GM21717 (cell line): Measurements from ENCODE around the gene GBA2.

ENCODE experiments used
- ATAC-seq: cut with Tn5 transposase; IDR thresholded peaks from one replicate; pipeline ENCODE4 v1.9.1; 2021; ENCODE audit warnings: mild to moderate bottlenecking, moderate library complexity; ENCODE audit not compliant: unreplicated experiment

Gene GBA2

DNA sequence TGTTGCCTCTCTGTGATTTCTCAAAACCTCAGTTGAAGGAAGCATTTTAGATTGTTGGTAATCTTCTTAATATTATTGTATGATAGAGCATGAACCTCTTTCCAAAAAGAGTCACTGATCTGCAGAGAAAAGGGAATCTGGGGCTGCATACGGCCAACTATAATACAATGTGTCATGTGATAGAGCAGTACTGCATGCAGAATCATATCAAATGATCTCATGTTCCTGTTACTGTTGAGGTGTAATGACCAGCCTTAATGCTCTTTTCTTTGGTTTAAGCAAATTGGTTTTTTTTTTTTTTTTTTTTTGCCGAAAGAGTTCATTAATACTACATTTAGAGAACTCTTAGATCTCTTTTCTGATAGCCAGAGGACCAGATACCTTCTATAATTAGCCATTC, 18.0 kb upstream of the GBA2 start:
- no peak for ATAC-seq

DNA sequence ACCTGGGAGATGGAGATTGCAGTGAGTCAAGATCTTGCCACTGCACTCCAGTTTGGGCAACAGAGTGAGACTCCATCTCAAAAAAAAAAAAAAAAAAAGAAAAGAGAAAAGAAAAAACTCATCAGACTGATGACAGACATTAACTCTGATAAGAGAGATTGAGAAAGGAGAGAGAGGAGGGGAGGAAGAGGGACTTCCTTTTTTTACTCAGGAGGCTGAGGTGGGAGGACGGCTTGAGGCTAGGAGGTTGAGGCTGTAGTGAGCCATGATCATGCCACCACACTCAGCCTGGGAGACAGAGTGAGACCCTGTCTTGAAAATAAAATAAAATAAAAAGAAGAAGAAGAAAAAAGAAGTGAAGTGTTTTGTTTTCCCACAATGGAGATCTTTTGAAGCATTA, 14.8 kb upstream of the GBA2 start:
- no peak for ATAC-seq

DNA sequence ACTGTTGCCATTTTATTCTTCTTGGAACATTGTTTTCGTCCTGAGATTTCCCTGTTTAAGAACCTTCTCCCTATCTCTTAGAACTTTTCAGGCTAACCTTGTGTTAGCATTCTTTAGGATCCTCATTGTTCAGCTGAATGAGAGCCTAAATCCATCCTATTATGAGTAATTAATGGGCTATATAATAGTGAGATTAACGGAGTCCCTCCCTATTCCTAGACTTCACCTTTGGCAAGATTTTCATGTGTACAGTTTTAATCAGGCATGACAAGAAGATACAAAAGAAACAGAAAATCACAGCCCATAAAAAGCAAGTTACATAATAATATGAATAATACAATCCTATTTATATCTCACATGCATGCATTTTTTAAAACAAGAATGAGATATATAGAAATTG, 14.2 kb upstream of the GBA2 start:
- ATAC-seq = no peak

GRCh38 chr9:35760651-35761050, 11.6 kb upstream of the GBA2 start:
- no peak for ATAC-seq

DNA sequence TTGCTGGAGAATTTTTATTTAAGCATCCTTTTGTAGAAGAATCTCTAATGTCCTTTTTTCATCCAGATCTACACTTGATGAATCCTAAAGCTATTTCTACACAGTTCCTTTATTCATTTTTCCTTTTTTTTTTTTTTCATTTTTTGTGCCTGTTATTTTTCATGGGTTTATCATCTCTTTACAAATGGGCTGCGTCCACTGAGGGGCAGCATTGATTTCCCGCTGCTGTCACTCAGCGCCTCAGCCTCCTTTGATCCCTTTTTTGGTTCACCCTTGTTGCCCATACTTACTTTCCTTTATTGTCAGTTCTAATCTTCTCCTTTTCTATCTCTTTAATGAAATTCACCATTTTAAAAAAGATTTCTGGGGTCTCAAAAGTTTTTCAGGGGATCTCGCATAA, 10.8 kb upstream of the GBA2 start:
- no peak for ATAC-seq

DNA sequence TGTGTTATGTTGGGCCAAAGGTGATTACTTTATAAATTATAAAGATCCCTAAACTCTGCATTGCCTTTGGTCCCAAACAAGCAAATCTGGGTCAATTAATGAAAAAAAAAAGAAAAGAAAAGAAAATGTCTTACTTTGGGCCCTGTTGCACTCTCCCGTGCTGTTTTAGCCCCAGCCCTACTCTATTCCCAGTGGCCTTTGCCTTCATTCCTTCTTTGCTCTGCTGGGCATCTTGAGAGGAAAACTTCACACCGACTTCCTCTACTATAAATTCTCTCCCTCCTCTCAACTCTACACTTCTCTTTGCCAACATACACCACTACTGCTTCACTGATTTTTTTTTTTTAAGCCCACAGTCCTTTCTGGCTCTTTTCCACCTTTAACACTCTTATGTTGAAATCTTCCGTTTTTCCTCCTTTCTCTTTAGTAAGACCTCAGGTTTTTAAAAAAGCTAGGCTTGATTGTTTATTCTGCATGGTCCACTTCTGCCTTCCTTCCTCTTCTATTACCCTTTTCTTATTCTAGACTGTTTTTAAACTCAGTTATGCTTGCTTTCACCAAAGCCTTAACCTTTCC, 9.5 kb upstream of the GBA2 start:
- no peak for ATAC-seq

GRCh38 chr9:35757892-35758275, 8.9 kb upstream of the GBA2 start:
- ATAC-seq = no peak

GRCh38 chr9:35757226-35757891, 8.3 kb upstream of the GBA2 start:
- peak; percentile 50 for ATAC-seq

DNA sequence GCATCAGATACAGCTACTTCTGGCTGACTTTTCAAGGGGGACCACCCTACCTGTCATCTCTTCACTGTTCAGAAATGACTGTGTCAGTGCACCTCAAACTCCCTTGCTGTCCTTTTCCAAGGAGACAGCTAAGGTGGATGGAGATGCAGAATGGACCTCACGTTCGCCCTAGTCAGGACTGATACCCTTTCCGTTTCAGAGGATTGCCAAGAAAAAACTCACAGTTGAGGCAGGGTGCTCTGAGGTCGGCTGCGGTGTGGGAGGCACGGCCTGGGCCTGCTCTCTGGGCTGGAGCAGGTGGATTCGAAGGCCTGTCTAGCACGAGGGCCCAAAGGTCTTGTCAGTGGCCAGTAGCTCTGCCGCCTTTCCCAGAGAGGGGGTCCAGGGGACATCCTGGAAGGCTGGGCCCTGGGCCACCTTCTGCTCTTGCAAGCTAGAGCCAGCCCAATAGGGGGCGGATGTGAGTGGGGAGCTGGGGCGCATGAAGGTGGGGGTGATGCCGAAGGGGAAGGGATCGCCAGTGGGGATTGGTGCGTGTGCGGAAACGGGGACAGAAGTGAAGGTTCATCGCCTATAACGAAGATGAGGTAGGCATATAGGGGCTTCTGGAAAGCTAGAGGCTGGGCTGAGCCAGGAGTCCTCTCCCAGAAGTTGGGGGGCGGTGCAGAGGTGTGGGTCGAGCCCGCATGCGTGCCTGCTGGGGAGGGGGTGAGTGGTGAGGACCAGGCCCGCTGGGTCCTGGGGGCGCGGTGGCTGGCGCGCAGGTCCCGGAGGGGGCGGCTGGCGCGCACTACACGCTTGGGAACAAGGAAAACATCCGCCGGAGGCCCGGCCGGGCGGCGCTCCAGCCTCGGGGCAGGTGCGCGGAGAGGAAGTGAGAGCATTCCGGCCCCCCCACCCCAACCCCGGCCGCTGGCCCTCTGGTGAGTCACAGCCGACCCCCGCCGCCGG, 7.5 kb upstream of the GBA2 start:
- peak; percentile 48 for ATAC-seq

DNA sequence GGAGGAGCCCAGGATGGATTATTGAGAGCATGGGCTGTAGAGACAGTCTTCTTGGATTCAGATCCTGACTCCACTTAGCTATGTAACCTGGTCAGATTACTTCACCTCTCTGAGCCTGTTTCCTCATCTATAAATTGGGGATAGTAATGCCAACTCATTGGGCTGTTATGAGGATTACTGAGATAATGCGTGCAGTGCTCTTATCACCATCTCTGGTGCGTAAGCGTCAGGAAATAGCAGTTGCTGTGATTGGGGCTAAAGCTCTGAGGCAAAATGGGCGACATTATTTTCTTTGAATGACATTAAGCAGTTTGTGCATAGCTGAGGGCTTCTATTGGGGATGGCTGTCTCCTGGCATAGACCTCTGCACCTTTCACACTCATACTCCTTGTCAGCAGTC, 6.0 kb upstream of the GBA2 start:
- no peak for ATAC-seq

- ATAC-seq = no peak
Observed at GRCh38 chr9:35754264-35754663, 5.2 kb upstream of the GBA2 start, which contains the start of gene MSMP. MSMP (minus strand) TSS chr9:35754276; CDS start chr9:35754129, 147 bp downstream.

GRCh38 chr9:35753466-35753865, 4.4 kb upstream of the GBA2 start:
- ATAC-seq = no peak

- no peak for ATAC-seq
Observed at GRCh38 chr9:35750256-35750531, 1.2 kb upstream of the GBA2 start.

- peak; percentile 24 for ATAC-seq
Observed at GRCh38 chr9:35749515-35750255, 657 bp upstream of the GBA2 start.

- ATAC-seq = no peak
Observed at GRCh38 chr9:35748242-35748857, 678 bp downstream of the GBA2 start.

GRCh38 chr9:35746583-35746982, 2.4 kb downstream of the GBA2 start:
- no peak for ATAC-seq

DNA sequence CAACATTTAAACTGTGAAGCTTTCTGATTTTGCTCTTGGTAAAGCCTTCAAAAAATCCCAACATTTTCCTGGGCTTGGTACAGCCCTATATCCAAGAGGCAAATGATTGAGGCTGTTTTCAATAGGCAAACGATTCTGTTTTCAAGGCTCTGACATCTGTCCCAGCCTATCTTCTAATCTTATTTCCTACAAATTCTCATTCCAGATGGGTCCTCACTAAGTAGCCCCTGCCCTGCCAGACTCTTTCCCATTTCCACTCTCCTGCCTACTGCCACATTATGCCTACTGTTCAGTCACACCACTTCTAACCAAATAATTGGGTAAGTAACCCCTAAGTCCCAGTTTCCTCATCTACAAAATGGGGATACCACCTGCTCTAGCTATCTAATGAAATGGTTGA, 3.5 kb downstream of the GBA2 start:
- ATAC-seq = no peak

- ATAC-seq = no peak
Observed at GRCh38 chr9:35743880-35744518, 5.0 kb downstream of the GBA2 start.

DNA sequence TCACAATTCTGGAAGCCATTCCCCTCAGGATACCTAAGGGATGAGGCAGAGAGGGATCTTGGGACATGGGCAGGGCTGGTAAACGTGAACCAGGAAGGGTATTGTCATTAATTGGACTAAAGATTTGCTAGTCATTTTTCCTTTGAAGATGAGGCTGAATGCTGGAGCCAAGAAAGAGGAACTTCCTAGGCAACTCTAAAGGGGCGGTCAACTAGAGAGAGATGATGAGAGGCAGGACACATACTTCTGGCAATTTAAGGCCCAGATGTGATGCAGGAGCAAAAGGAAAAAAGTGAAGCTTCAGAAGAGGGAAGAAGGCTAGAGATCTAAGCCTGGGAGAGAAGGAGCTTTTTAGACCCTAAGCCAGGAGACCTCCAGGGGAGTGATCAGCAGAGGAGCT, 5.6 kb downstream of the GBA2 start:
- no peak for ATAC-seq

DNA sequence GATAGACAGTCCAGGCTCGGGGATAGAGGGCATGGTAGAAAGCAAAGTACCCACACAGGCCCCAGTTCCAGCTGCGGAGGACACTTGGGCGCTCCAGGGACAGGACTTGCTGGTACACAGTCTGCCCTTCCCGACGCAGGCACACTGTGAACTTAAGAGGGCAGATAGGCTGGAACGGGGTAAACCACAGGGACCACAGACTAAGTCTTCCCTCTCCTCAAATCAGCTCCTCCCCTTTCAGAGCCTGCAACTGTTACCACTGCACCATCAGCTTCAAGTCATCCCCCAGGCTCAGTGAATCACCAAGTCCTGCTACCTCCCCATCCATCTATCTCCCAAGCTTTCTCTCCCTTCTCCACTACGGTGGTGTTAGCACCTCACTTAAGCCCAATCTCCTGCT, 7.3 kb downstream of the GBA2 start:
- no peak for ATAC-seq

GRCh38 chr9:35740243-35740642, 8.8 kb downstream of the GBA2 start:
- no peak for ATAC-seq
